Kasumi-1 (cell line): ENCODE data around the gene TMX3.
A peak's percentile ranks its signal among the peaks of the same experiment; 100 is the strongest.

Experiments used
- DNase-seq, 2 experiments: peaks; one replicate each; lab custom pipeline; 2025; lab: John Stamatoyannopoulos, UW

Gene TMX3, protein sequence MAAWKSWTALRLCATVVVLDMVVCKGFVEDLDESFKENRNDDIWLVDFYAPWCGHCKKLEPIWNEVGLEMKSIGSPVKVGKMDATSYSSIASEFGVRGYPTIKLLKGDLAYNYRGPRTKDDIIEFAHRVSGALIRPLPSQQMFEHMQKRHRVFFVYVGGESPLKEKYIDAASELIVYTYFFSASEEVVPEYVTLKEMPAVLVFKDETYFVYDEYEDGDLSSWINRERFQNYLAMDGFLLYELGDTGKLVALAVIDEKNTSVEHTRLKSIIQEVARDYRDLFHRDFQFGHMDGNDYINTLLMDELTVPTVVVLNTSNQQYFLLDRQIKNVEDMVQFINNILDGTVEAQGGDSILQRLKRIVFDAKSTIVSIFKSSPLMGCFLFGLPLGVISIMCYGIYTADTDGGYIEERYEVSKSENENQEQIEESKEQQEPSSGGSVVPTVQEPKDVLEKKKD

DNA sequence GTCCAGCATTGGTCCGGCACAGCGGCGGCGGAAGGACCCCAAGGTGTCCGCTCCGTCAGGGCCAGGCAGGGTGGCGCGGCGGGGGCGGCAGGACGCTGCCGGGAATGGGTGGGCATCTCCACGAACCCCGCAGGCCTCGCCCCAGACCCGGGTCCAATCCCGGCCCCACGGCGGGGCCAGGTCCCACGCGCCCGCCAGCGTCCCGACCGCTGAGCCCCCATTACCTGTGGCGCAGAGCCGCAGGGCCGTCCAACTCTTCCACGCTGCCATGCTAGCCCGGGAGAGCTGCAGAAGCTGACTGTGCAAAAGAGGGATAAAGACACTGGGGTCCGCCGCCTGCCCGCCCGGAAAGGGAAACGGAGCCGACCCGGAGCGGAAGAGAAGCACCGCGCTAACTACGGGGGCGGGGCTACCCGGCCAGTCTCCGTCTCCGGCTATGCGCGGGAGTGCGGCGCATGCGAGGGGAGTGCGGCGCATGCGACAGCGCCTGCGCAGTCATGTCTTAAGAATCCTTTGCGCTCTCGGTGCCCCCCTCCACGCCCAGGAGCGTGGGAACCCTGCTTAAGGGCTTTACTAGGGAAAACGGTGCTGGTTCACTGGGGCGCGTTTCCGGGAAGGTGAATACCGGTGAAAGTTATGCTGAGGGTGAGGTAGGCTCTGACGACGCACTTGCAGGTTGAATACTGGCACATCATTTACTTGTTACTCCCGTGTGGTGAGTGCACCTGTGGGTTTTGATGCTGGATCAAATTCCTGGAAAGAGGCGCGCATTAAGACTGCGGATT, at the start of gene TMX3:
Gene TMX3, minus strand, starts transcription at position 397 of the 785 bp plus-strand sequence. Its CDS starts 127 bp downstream, at position 270.
- peak; percentile 89 to 95 for DNase-seq

DNA sequence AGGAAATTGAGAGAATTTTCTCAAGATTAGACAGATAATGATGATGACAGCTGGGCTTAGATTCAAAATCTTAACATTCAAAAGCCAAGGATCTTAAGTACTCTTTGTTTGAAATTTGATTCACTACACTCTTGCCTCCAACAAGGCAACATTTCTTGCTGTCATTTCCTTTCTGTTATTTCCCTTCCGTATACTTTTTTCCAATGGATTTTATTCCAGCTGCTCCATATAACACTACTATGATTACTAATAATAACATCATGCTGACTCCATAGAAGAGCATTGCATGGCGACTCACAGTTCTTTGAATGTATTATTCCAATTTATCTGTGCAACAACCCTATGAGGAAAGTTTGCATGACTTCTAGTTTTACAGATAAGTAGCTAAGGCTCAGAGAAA, 49.1 kb upstream of the TMX3 start:
- DNase-seq, result no peak

DNA sequence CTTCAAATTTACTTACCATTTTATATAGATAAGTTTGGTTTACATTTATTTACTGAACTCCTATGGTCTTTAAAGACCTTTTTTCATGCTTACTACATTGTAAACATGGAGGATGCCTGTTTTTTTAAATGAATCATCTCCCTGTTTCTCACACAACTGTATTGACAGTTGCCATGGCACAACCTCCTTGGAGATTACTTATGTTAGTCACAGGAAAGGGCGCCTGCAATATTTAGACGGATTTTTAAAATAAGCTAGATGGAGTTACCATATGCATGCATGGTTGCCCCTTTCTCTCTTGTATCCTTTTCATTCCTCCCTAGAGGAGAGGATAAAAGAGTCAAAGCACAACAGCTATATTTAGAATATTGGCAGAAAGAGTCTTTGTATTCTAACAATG, 48.2 kb upstream of the TMX3 start:
- DNase-seq, result no peak

DNA sequence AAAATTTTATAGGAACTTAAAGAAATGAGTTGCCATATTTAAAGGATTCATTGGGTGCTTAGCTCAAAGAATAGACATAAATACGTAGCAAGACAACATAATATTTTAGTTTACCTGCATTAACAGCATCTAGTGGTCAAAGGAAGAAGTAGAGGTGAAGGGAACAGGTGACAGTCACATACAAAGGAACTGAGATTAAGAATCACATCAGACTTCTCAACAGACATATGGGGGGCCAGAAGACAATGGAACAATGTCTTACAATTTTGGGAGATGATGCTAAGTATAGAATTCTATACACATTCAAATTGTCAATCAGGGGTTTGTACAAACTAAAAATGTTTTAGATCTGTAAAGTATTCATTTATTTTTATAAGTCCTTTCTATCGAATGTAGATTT, 44.4 kb upstream of the TMX3 start:
- peak in 1 of 2 experiments; percentile 10 for DNase-seq

DNA sequence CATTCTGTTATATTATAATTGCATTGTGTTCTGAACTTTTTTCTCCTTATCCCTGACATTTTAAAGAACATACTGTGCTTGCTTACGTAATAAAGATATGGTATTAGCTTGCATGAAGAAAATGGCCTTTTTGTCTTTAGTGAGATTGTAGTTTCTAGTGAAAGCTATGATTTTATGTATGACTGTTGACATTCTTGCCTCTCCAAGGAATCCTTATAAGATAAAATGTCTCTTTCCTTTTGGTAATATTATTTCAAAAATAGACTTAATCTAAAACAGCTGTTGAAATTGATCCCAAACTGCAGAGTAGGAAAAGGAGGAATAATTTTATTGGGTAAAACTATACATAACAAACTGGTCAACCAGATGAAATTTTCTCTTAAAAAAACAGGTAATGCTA, 42.2 kb upstream of the TMX3 start:
- DNase-seq, result no peak

DNA sequence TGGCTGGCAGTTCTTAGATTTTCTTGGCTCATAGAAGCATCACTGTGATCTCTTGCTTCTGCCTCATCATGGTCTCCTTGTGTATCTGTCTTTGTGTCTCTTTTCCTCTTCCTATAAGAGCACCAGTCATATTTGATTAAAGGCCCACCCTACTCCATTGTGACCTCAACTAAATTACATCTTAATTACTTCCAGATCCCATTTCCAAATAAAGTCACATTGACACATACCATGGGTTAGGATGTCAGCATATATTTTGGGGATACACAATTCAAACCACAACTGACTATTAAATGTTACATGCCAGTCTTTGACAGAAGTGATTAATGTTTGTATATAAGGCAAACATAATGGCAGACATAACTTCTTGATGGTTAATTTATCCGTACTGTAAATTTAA, 27.3 kb upstream of the TMX3 start:
- DNase-seq, result no peak

DNA sequence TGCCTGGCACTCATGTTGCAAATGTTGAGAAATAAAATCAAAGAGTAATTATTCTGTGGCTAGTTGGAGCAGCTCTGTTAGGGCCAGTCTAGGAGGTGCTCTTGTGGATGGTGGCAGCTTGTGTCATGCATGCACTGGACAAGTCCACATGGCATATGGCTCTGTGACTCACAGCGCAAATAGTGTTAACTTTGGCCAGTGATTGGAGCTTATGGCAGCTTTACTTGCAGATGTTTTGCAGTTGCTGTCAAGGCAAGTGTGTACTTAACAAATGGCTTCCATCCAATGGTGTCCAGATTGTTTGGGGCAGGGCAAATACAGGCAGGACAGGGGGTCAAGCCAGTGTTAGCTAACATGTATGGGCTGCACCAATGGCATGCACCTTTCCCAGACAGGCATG, 26.1 kb upstream of the TMX3 start:
- DNase-seq, result no peak

DNA sequence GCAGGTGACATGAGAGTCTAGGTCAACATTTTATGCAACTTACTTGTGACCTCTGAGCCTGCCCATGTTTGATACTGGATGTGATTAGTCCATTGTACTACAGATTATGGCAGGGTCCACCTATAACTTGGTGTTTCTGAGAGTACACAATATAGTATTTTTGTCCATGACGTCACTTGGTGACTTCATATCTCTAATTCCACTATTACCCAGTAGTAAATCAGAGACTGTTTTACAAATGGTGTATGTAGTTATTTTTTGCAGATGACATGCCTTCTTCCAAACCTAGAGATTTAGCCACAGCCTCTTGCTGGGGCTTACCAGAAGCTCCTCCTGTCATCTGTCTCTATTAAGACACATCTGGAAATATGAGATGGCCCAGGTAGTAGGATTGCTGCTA, 24.6 kb upstream of the TMX3 start:
- DNase-seq, result no peak

DNA sequence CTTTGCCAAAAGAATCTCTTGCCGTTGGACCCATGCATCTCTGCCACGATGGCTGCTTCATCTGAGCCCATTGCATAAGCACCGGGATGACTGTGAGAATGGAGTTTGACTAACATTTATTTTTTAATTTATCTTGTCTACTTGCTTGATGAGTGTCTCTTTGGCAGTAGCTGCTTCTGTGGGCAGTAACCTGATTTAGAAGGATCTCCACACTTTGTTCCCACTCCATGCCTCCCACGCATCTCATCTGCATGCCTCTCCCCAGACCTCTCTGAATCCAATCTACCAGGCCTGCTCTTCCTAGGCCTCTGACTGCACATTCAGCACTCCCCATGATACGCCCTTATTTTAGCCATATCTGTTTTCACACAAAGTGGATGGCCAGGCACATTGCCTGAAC, 23.7 kb upstream of the TMX3 start:
- no peak for DNase-seq

DNA sequence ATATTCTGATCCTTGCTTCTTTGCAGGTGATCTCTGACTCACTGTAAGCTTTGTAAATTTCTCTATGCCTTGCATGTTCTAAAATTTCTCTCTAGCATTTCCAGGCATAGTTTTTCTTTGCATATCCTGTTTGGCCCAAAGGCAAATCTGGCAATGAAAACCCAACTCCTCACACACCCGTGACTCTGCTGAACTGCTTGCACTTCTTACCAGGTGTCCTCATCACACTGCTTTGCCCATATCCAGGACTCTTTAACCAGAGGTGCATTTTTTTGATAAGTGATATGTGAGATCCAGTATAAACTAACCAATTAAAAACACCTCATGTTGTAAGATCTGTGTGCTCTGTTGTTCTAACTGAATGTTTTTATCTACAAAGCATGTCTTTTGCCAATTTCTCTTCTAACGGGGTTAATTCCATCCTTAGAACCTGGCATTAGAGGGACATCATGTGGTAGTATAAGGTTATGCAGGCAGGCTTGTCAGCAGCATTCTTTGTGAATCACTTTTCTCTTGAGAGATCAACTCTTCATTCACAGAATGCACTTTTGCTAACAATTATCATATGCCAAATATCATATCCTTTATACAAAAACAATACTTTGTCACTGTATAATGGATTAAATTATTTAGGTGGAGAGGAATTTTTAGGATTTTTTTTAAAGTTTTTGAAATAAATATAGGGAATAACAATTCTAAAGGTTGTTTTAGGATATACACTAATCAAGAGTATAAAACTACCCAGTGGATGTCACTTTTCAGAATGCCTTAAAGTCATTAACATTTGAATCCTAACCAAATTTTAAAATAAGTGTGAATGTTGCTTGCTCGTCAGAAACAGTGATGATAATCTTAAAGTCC, 20.8 kb upstream of the TMX3 start:
- peak; percentile 76 to 86 for DNase-seq

DNA sequence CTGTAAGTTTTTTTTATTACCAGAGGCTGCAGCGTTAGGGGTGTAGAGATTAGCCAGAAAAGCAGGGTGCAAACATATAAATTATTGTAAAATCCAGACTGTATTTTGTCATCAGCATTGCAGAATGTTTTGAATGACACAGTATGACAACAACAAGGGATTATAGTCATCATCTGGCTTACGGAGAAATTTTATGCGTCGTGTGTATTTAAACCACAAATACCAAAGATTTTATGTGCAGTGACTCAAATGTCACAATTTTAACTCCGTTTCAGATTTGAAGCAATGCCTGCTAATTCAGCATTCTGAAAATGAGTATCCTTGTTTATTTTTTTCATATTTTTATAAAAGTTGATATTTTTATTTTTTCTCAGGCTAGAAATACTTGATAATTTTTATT, 19.4 kb upstream of the TMX3 start:
- no peak for DNase-seq

DNA sequence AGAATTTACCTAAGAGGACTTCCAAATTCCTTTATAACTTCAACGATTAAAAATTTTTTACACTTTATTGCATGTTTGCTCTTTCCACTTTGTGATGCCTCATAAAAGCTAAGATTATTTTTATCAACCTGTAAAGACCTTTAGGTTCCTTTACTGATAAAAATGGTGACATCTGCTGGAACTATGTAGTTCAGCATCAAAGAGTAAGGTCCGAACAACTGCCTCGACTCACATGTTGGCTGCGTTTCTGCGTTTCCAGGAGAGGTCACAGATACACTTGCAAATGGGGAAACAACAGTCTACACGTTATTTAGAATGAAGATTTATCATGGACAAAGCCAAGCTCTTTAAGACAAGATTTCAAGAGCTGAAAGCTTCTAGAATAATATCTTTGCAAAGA, 18.8 kb upstream of the TMX3 start:
- no peak for DNase-seq

DNA sequence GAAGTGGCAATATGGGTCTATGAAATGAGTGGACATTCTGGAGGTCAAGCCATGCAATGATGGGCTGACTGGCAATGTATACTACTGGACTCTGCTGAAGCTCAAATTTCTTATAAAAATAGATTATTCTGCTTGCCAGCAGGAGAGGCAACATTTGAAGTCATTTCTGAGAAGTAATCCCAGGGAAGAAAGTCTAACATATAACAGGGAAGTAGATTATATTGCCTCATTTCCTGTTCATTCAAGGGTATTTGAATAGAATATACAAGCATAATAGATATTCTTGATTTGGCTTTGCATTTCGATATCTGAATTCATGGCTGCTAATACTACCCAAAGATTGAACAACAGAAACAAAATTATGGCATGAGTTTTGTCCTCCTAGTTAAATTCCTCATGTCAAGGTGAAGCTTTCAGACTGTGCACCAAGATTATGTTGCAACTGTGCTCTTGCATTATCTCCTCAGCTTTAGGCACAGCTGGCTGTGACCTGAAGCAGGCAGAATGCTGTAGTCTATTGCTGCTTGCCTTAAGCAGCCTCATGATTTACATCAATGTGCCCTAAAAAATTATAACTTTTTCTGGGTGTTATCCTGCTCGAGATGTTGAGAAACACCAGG, 13.3 kb upstream of the TMX3 start:
- DNase-seq, result peak in 1 of 2 experiments; percentile 56

DNA sequence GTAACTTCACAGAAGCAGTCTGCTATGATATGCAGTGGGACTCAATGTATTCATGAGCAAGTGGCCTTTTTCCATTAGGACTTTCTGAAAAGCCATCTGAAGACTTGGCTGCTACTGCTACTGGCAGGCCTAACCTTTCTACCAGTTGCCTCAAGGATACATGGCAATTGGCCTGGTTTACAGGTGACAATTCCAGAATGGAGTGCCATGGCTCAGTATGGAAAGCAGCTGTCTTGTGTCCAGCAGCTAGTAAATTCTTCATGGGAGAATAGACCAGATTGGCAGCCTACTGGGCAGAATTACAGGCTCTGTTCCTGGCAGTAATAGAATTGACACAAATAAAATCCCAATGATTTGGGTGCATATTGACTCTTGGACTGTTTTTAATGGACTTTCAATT, 12.6 kb upstream of the TMX3 start:
- DNase-seq, result no peak

DNA sequence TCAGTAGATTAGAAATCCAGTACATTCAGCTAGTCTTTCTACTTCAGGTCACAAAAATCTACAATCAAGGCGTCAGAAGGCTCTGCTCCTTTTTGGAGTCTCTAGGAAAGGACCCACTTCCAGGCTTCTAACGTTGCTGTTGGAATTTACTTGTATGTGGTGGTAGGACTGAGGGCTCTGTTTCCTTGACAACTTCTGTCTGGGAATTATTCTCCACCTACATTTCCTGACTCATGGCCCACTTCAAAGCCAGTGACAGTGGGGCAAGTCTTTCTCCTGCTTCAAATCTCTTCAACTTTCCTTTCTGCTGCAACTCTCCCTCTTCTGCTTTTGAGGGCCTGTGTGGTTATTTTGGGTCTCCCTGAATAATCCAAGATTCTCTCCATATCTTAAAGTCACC, 10.4 kb upstream of the TMX3 start:
- DNase-seq, result no peak

DNA sequence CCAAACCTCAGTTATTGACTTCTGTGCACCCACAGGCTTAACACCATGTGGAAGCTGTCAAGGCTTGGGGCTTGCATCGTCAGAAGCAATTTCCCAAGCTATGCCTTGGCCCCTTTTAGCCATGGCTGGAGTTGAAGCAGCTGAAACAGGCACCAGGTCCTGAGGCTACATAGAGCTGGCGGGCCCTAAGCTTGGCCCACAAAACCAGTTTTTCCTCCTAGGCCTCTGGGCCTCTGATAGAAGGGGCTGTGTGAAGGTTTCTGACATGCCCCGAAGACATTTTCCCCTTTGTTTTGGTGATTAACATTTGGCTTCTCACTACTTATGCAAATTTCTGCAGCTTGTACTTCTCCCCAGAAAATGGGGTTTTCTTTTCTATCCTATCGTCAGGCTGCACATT, 9.1 kb upstream of the TMX3 start:
- no peak for DNase-seq

DNA sequence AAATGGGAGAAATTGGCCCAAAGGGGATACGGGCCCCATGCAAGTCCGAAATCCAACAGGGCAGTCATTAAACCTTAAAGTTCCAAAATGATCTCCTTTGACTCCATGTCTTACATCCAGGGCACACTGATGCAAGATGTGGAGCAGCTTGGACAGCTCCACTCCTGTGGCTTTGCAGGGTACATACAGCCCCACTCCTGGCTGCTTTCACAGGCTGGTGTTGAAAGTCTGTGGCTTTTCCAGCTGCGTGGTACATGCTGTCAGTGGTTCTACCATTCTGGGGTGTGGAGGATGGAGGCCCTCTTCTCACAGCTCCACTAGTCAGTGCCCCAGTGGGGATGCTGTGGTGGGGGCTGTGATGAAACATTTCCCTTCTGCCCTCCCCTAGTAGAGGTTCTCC, 8.6 kb upstream of the TMX3 start:
- DNase-seq, result no peak

DNA sequence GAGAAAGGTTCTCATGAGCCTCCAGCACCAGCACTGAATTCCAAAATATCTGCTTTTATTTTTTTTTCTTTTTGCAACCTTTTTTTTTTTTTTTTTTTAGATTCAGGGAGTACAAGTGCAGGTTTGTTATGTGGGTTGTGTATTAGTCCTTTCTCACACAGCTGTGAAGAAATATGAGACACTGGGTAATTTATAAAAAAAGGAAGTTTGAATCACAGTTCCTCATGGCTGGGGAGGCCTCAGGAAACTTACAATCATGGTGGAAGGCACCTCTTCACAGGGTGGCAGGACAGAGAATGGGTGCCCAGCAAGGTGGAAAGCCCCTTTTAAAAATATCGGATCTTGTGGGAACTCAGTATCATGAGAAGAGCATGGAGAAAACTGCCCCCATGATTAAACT, 7.9 kb upstream of the TMX3 start:
- DNase-seq, result peak; percentile 25 to 32

DNA sequence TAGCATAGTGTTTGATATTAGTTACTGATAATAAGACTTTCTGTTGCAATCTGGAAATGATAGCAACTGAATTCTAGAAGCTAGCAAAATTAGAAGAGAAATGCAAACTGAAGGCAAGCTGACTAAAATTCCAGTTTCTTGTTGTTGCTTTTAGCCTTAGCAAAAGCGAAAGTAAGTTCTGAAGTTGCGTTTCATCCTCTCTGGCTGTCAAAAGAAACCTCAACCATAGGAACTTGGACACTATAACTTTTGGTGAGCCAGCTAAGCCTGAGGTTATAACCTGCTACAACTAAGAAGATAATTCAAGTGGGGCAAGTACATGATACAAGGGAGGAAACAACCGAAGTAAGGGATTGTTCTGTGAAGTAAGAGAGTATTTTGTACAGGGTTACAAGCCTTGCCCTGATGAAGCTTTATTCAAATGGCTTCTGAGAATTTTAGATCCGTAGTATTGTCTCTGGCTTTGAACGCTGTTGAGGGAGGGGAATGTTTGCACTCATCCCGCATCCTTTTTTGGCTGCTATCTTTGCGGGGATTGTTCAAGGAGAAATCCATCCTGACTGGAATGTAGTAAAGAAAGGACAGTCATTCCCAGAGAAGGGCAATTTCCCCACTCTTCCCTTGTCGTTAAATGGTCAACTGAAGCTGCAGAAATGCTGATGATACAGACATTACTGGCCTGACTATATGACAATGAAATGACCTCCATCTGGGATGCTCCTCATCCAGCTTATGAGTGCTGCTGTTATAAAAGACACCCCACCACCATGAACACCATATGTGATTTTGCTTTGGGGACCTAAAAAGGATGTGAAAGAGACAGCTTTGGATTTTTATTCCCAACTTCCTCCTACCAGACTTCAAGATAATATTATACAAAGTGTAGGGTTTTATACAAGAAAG, 7.0 kb upstream of the TMX3 start:
- peak; percentile 4 to 16 for DNase-seq

DNA sequence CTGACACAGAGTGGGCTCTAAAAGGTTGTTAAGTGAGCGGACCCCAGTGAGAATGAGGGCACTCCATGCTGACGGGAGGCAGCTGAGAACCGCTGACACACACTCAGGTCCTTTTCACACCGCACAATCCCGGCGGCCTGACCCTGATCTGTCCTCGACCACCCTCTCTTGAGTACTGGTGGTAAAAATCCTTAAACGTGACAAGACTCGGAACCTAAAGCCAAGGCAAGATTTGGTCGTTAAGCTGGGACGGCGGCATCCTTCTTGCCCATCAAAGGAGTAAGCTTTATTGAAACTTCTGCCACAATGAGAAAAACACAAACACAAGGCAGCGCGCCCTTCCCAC, 569 bp downstream of the TMX3 start:
- DNase-seq, result peak in 1 of 2 experiments; percentile 43

DNA sequence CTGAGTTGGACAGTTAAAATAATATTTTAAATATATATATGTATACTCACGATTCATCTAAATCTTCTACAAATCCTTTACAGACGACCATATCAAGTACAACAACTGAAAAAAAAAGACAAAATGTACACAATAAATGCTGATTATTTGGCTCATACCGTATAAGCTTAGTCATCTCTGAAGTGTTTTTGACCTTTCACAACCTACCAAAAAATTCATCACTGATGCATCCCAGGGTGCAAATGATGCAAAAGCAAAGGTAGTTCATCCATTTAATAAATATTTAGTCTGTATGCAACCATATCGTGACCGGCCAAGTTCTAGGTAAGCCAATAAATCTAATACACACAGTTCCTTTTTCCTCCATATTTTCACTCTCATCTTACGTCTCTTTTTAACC, 1.1 kb downstream of the TMX3 start:
- no peak for DNase-seq
